ENCODE measurements around the gene TMEM131. TPM values are rescaled to one million over a fixed set of nuclear protein-coding genes. Genes with fewer than 3 reads are reported as not detected.

TMEM131 gene
- total and polyA plus RNA-seq, 2 of the 8 experiments (the other 6 are each of a cell fraction or from before 2014, with no cell fraction given), result 9.7 to 22.9 TPM

DNA sequence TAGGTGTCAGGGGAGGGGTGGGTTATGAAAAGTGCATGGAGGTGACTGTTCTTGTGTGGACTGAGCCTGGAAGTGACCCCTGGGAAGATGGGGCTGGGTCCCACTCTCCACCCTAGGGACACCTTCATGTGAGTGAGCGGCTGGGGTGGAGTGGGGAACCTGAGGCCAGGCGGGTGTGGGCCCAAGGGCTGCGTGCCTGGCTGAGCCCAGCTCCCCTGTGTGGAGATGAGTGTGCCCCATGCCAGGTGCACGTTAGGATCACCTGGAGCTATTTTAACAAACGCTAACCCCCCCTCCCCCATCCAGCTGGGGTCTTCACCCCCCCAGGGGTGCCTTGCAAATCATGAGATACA is 255.9 kb downstream of the TMEM131 start:
- Histone ChIP-seq H3K4me1 (replicated peaks in 1 of 4; ENCODE audit: control insufficient read depth in 3 of 4, insufficient read depth in 4 of 4, low read length in 3 of 4) (peaks cover 0 to 2% (median 0%) of the 10 kb centered on the region in 4 experiments; a peak in 1 of 7 replicates), H2BK15ac (ENCODE audit: low read length) (no peak overlapping the region), H3K79me1 (ENCODE audit: low read depth, low read length) (no peaks in the 10 kb centered on the region), H2BK5ac (ENCODE audit: low read depth, low read length) (no peak overlapping the region), H4K8ac (ENCODE audit: extremely low read depth, insufficient read depth, low read length) (no peak overlapping the region), H2BK20ac (ENCODE audit: low read length) (no peak overlapping the region), H3K36me3 (ENCODE audit: control insufficient read depth in 2 of 4, insufficient read depth in 4 of 4, low read length in 3 of 4) (no peaks in the 10 kb centered on the region), H4K20me1 (replicated peaks in 1 of 2; ENCODE audit: control insufficient read depth in 1 of 2, insufficient read depth in 2 of 2, low read length in 2 of 2) (no peaks in the 10 kb centered on the region), H3K23ac (ENCODE audit: insufficient read length) (no peak overlapping the region), H3K23me2 (ENCODE audit: low read depth, low read length) (no peaks in the 10 kb centered on the region), H4K91ac (replicated peaks; ENCODE audit: insufficient read length, low read length) (no peak overlapping the region), H3K14ac (ENCODE audit: insufficient read length) (no peak overlapping the region), H3K4ac (replicated peaks; ENCODE audit: insufficient read length, low read depth, low read length) (no peak overlapping the region), H3K18ac (ENCODE audit: extremely low read depth, low read length) (no peak overlapping the region), H3K9me3 (ENCODE audit: insufficient read depth in 2 of 2, low read depth in 1 of 2, low read length in 1 of 2) (no peaks in the 10 kb centered on the region), H2BK12ac (ENCODE audit: low read depth, low read length) (no peak overlapping the region), H4K5ac (ENCODE audit: insufficient read length, low read depth, low read length) (no peak overlapping the region), H2AK5ac (ENCODE audit: low read depth, low read length) (no peak overlapping the region), H3K56ac (replicated peaks; ENCODE audit: insufficient read length, low read depth, low read length) (no peak overlapping the region), H2BK120ac (replicated peaks; ENCODE audit: low read depth, low read length) (no peak overlapping the region), H3K9ac (replicated peaks in 1 of 4; ENCODE audit: extremely low read depth in 1 of 4, low read depth in 3 of 4, low read length in 3 of 4) (no peak overlapping the region), H3K79me2 (ENCODE audit: control insufficient read depth in 1 of 2, insufficient read depth in 2 of 2, low read length in 2 of 2) (no peaks in the 10 kb centered on the region), H2AFZ (ENCODE audit: low read length) (no peak overlapping the region), H3K4me2 (ENCODE audit: insufficient read depth in 1 of 2, low read depth in 2 of 2, low read length in 2 of 2) (no peak overlapping the region), H3K27me3 (replicated peaks in 1 of 4; ENCODE audit: control insufficient read depth in 3 of 4, extremely low read depth in 1 of 4, insufficient read depth in 3 of 4, low read length in 3 of 4) (no peaks in the 10 kb centered on the region), H3K4me3 (ENCODE audit: extremely low read depth in 1 of 4, insufficient read depth in 2 of 4, low read depth in 3 of 4, low read length in 4 of 4) (no peak overlapping the region), H3K27ac (ENCODE audit: low read depth, low read length) (no peak overlapping the region)
- WGBS, 2 experiments (ENCODE audit: extremely low coverage in 1 of 2, insufficient coverage in 1 of 2, insufficient read length in 1 of 2, insufficient replicate concordance in 2 of 2, low coverage in 1 of 2, low lambda C conversion rate in 2 of 2, missing lambda C conversion rate in 1 of 2), result 91% methylated on average over 5 of the region's 5 CpGs; no CpG with 5 or more reads in 1 of the 2 experiments
- DNase-seq (ENCODE audit: low read depth in 1 of 2, low spot score in 2 of 2), result no peak
- no peak for FAIRE-seq
- POLR2A ChIA-PET (ENCODE audit: partially characterized antibody), result interaction anchor here (0.9 to 1.1 kb wide), 2 partner anchors 32 to 75 kb away, joined by 3 to 4 read pairs; partner anchors contain the start of gene ACTR1B
- CTCF ChIA-PET (ENCODE audit: partially characterized antibody), result interaction anchor here (0.6 to 10.1 kb wide), 20 partner anchors 9 to 640 kb away, joined by 3 to 149 read pairs (median 9); partner anchors contain the start of gene ZAP70
- TF ChIP-seq MAFK (IDR thresholded peaks at IDR 0.05; ENCODE audit: low read depth, low read length), result no peak
- no peak for TF ChIP-seq CEBPB (IDR thresholded peaks at IDR 0.05; ENCODE audit: low read depth, low read length)
- no peak for TF ChIP-seq TEAD4 (IDR thresholded peaks at IDR 0.05; ENCODE audit: low read depth, low read length)
- TF ChIP-seq CHD1 (IDR thresholded peaks at IDR 0.05; ENCODE audit: low read depth, low read length), result no peak
- no peak for TF ChIP-seq YY1 (IDR thresholded peaks at IDR 0.05; ENCODE audit: low read depth, low read length)
- no peak for TF ChIP-seq CHD2 (IDR thresholded peaks at IDR 0.05; ENCODE audit: low read length)
- TF ChIP-seq SP4 (IDR thresholded peaks at IDR 0.05; ENCODE audit: low read length), result no peak
- TF ChIP-seq NRF1 (IDR thresholded peaks at IDR 0.05; ENCODE audit: low read depth, low read length), result no peak
- no peak for TF ChIP-seq TBP (IDR thresholded peaks at IDR 0.05; ENCODE audit: low read depth, low read length)
- TF ChIP-seq KDM4A (IDR thresholded peaks at IDR 0.05; ENCODE audit: low read depth, low read length, severe bottlenecking), result no peak
- no peak for TF ChIP-seq RXRA (IDR thresholded peaks at IDR 0.05; ENCODE audit: insufficient read depth, low read depth, low read length)
- no peak for TF ChIP-seq TAF7 (optimal IDR thresholded peaks at IDR 0.05; ENCODE audit: borderline replicate concordance, low read depth, low read length)
- no peak for TF ChIP-seq HDAC2 (IDR thresholded peaks at IDR 0.05; ENCODE audit: borderline replicate concordance in 1 of 2, low read depth in 2 of 2, low read length in 2 of 2)
- no peak for TF ChIP-seq SIX5 (IDR thresholded peaks at IDR 0.05; ENCODE audit: low read depth, low read length)
- TF ChIP-seq SIN3A (conservative IDR thresholded peaks at IDR 0.05 in 1 of 2, IDR thresholded peaks at IDR 0.05 in 1 of 2; ENCODE audit: low read depth in 1 of 2, low read length in 2 of 2), result no peak

Measured in H1 (cell line).